CD14-positive monocyte (primary cell): ENCODE data around the gene PDE8B. TPM values are rescaled to one million over a fixed set of nuclear protein-coding genes. Genes with fewer than 3 reads are reported as not detected.

Experiments used
- DNase-seq, 3 donors: peaks; one replicate each; pipeline ENCODE4 v3.0.0-alpha.2; 2011 to 2022
- H2AFZ ChIP-seq: 2 replicates; pipeline ENCODE4 v1.6.0; 2012; ENCODE audit warnings: mild to moderate bottlenecking, low read depth, low read length, inconsistent platforms; ENCODE audit not compliant: insufficient read depth, poor library complexity, severe bottlenecking
- H3K27ac ChIP-seq, 2 donors: 1 replicate in 1 of 2; 2 replicates in 1 of 2; pipeline ENCODE4 v1.5.1; 2012 to 2013; ENCODE audit warnings: low read length in 2 of 2, control low read depth in 1 of 2, inconsistent platforms in 1 of 2, low read depth in 1 of 2, mild to moderate bottlenecking in 1 of 2
- H3K27me3 ChIP-seq, 2 donors: one replicate each; pipeline versions ENCODE4 v1.6.0 to v1.6.1; 2011 to 2013; ENCODE audit warnings: low read length in 2 of 2; ENCODE audit not compliant: control insufficient read depth in 2 of 2, insufficient read depth in 2 of 2
- H3K36me3 ChIP-seq, 2 donors: replicated peaks in 1 of 2; 1 replicate in 1 of 2; 2 replicates in 1 of 2; pipeline versions ENCODE4 v1.5.1 to v1.6.1; 2012 to 2013; ENCODE audit warnings: low read length in 2 of 2, control low read depth in 1 of 2, inconsistent platforms in 1 of 2, mild to moderate bottlenecking in 1 of 2; ENCODE audit not compliant: insufficient read depth in 2 of 2, control insufficient read depth in 1 of 2
- H3K4me1 ChIP-seq, 2 donors: 1 replicate in 1 of 2; 2 replicates in 1 of 2; pipeline versions ENCODE4 v1.5.1 to v1.6.1; 2012 to 2013; ENCODE audit warnings: low read length in 2 of 2, control low read depth in 1 of 2, inconsistent platforms in 1 of 2, mild to moderate bottlenecking in 1 of 2, moderate library complexity in 1 of 2; ENCODE audit not compliant: insufficient read depth in 2 of 2, control insufficient read depth in 1 of 2
- H3K4me2 ChIP-seq: replicated peaks from 2 replicates; pipeline ENCODE3; 2012; ENCODE audit warnings: low read length, moderate library complexity, mild to moderate bottlenecking; ENCODE audit not compliant: poor library complexity, severe bottlenecking; ENCODE audit errors: extremely low read depth
- H3K4me3 ChIP-seq, 3 experiments: fragments of 200-600 bp in 1 of 3; sonication (generic) in 1 of 3; replicated peaks in 1 of 3; 1 replicate in 2 of 3; 2 replicates in 1 of 3; pipeline ENCODE4 v1.5.1; 2011 to 2013; ENCODE audit warnings: low read length in 3 of 3, mild to moderate bottlenecking in 3 of 3, control low read depth in 2 of 3, low read depth in 2 of 3, inconsistent platforms in 1 of 3, moderate library complexity in 1 of 3
- H3K79me2 ChIP-seq: 2 replicates; pipeline ENCODE4 v1.6.0; 2012; ENCODE audit warnings: mild to moderate bottlenecking, control low read depth, inconsistent platforms, low read length, moderate library complexity; ENCODE audit not compliant: insufficient read depth
- H3K9ac ChIP-seq: 2 replicates; pipeline ENCODE4 v1.6.0; 2017; ENCODE audit warnings: low read length, mild to moderate bottlenecking; ENCODE audit not compliant: insufficient read depth, poor library complexity, severe bottlenecking
- H3K9me3 ChIP-seq, 2 donors: replicated peaks in 1 of 2; 1 replicate in 1 of 2; 2 replicates in 1 of 2; pipeline versions ENCODE4 v1.5.1 to v1.6.1; 2012 to 2013; ENCODE audit warnings: low read length in 2 of 2, control low read depth in 1 of 2; ENCODE audit not compliant: control insufficient read depth in 1 of 2, insufficient read depth in 1 of 2
- H4K20me1 ChIP-seq: 2 replicates; pipeline ENCODE4 v1.6.0; 2012; ENCODE audit warnings: mild to moderate bottlenecking, low read length, control low read depth, moderate library complexity; ENCODE audit not compliant: insufficient read depth
- H3K27ac Mint-ChIP-seq, 7 donors: one replicate each; pipeline ENCODE4 v1.8.0; 2020; ENCODE audit warnings: mild to moderate bottlenecking in 7 of 7, mixed read lengths in 7 of 7, moderate library complexity in 6 of 7, inconsistent platforms in 2 of 7
- H3K27me3 Mint-ChIP-seq, 3 donors: one replicate each; pipeline ENCODE4 v1.8.0; 2021 to 2022; ENCODE audit warnings: low read depth in 3 of 3, mild to moderate bottlenecking in 3 of 3, mixed read lengths in 3 of 3, moderate library complexity in 3 of 3, inconsistent platforms in 1 of 3
- H3K36me3 Mint-ChIP-seq, 2 donors: one replicate each; pipeline ENCODE4 v1.8.0; 2020; ENCODE audit warnings: mixed read lengths in 2 of 2, inconsistent platforms in 1 of 2, mild to moderate bottlenecking in 1 of 2
- H3K4me1 Mint-ChIP-seq: one replicate; pipeline ENCODE4 v1.8.0; 2020; ENCODE audit warnings: mild to moderate bottlenecking, mixed read lengths
- H3K4me3 Mint-ChIP-seq, 2 donors: one replicate each; pipeline ENCODE4 v1.8.0; 2020; ENCODE audit warnings: mild to moderate bottlenecking in 2 of 2, mixed read lengths in 2 of 2, moderate library complexity in 1 of 2
- H3K9me3 Mint-ChIP-seq, 7 donors: one replicate each; pipeline ENCODE4 v1.8.0; 2020 to 2022; ENCODE audit warnings: mixed read lengths in 7 of 7, mild to moderate bottlenecking in 6 of 7, moderate library complexity in 6 of 7, inconsistent platforms in 2 of 7
- CTCF ChIP-seq: fragments of 200-600 bp; IDR thresholded peaks from one replicate; pipeline ENCODE4 v1.8.0; 2022; ENCODE audit warnings: antibody characterized with exemption, mild to moderate bottlenecking
- WGBS: methylation state at CpG from one replicate; pipeline ENCODE4 v1.1.5; 2013; ENCODE audit warnings: missing lambda C conversion rate; ENCODE audit not compliant: insufficient coverage; 5-methylcytosine and 5-hydroxymethylcytosine counted together
- intact Hi-C, 2 donors: fragments of 100-400 bp; cut with micrococcal nuclease; formaldehyde crosslinking; loops; one replicate each; pipeline versions ENCODE4 v1.15.0 to v1.15.1; 2023
- polyA plus RNA-seq, 3 donors: library from polyadenylated mRNA; depleted of rRNA in 1 of 3; unstranded in 2 of 3; stranded (reverse) in 1 of 3; fragments of 300-500 nt in 2 of 3; fragments of >200 nt in 1 of 3; fragmentation: Illumina TruSeq in 2 of 3; gene quantifications; 1 replicate in 2 of 3; 2 replicates in 1 of 3; pipeline ENCODE4 v1.2.3, GENCODE V29; 2012 to 2021

Gene PDE8B
- polyA plus RNA-seq, 3 donors, result 0.11 to 0.61 (median 0.29) TPM

- Histone ChIP-seq H4K20me1 (no peaks in the 10 kb centered on the region), H3K27me3 (no peaks in the 10 kb centered on the region), H3K4me2 (no peak overlapping the region), H3K79me2 (no peaks in the 10 kb centered on the region), H3K9me3 (no peaks in the 10 kb centered on the region), H2AFZ (no peak overlapping the region), H3K9ac (no peak overlapping the region), H3K4me1 (no peaks in the 10 kb centered on the region), H3K36me3 (peaks cover 56 to 81% of the 10 kb centered on the region in 2 donors), H3K27ac (no peak overlapping the region), H3K4me3 (no peak overlapping the region)
- Mint-ChIP-seq H3K27ac (no peak overlapping the region), H3K4me1 (no peaks in the 10 kb centered on the region), H3K27me3 (no peaks in the 10 kb centered on the region), H3K4me3 (no peak overlapping the region), H3K36me3 (peaks cover 61 to 63% of the 10 kb centered on the region in 2 donors), H3K9me3 (peaks cover 0 to 3% (median 2%) of the 10 kb centered on the region in 7 donors)
- DNase-seq, result no peak
- intact Hi-C loops, result no loop called here
- TF ChIP-seq CTCF, result no peak
These were observed 217.5 kb downstream of the PDE8B start for GRCh38 chr5:77427998-77428397.

GRCh38 chr5:77428526-77428925 lies 218.0 kb downstream of the PDE8B start:
- WGBS, result no CpG with 5 or more reads among the region's 5 CpGs
- no peak overlapping the region for H2AFZ ChIP-seq
- no peak for TF ChIP-seq CTCF
- H3K4me1 ChIP-seq, result no peaks in the 10 kb centered on the region
- Mint-ChIP-seq H3K4me3 (no peak overlapping the region), H3K4me1 (no peaks in the 10 kb centered on the region), H3K36me3 (peaks cover 65% of the 10 kb centered on the region in 2 donors), H3K27me3 (no peaks in the 10 kb centered on the region), H3K9me3 (peaks cover 0 to 3% (median 2%) of the 10 kb centered on the region in 7 donors), H3K27ac (no peak overlapping the region)
- H4K20me1 ChIP-seq, result no peaks in the 10 kb centered on the region
- H3K79me2 ChIP-seq, result no peaks in the 10 kb centered on the region
- H3K4me2 ChIP-seq, result no peak overlapping the region
- no peak overlapping the region for H3K4me3 ChIP-seq
- DNase-seq, result no peak
- intact Hi-C loops, result no loop called here
- H3K27ac ChIP-seq, result no peak overlapping the region
- no peaks in the 10 kb centered on the region for H3K9me3 ChIP-seq
- peaks cover 60 to 86% of the 10 kb centered on the region in 2 donors for H3K36me3 ChIP-seq
- no peak overlapping the region for H3K9ac ChIP-seq
- H3K27me3 ChIP-seq, result no peaks in the 10 kb centered on the region
